ENCODE results near the gene RANBP9.

The RANBP9 gene

GRCh38 chr6:13676551-13677156 is 35.0 kb downstream of the RANBP9 start:
- no CpG with 5 or more reads among the region's 3 CpGs for WGBS, 2 donors (ENCODE audit: extremely low coverage in 2 of 2, insufficient read length in 2 of 2, insufficient replicate concordance in 1 of 2)
- Histone ChIP-seq H3K14ac (ENCODE audit: low read length) (no peak overlapping the region), H3K4me2 (ENCODE audit: insufficient read depth, low read length, poor library complexity, severe bottlenecking) (no peak overlapping the region), H3K36me3 (replicated peaks in 1 of 2; ENCODE audit: control insufficient read depth in 2 of 2, insufficient read depth in 2 of 2, low read length in 2 of 2) (peaks cover 2 to 27% of the 10 kb centered on the region in 2 donors), H2BK15ac (ENCODE audit: low read length) (no peak overlapping the region), H3K27me3 (ENCODE audit: control insufficient read depth in 3 of 3, insufficient read depth in 3 of 3, low read depth in 1 of 3, low read length in 3 of 3) (no peaks in the 10 kb centered on the region), H3K18ac (ENCODE audit: low read length) (no peak overlapping the region), H3K79me1 (ENCODE audit: low read depth, low read length) (peaks cover 1% of the 10 kb centered on the region), H3K9ac (ENCODE audit: low read depth, low read length, poor library complexity) (no peak overlapping the region), H4K8ac (ENCODE audit: low read depth, low read length) (no peak overlapping the region), H2AFZ (ENCODE audit: low read length) (no peak overlapping the region), H2BK12ac (ENCODE audit: low read length) (no peak overlapping the region), H4K91ac (ENCODE audit: low read depth, low read length, poor library complexity) (no peak overlapping the region), H2BK5ac (ENCODE audit: low read length) (no peak overlapping the region), H3K9me3 (replicated peaks in 1 of 2; ENCODE audit: control insufficient read depth in 2 of 2, insufficient read depth in 1 of 2, low read depth in 1 of 2, low read length in 2 of 2) (peaks cover 0 to 28% of the 10 kb centered on the region in 2 donors), H3K23ac (ENCODE audit: low read depth, low read length, poor library complexity) (no peak overlapping the region), H3K4me3 (ENCODE audit: low read length in 2 of 2) (no peak overlapping the region), H3K4me1 (ENCODE audit: control insufficient read depth in 2 of 2, insufficient read depth in 1 of 2, low read depth in 1 of 2, low read length in 2 of 2) (no peaks in the 10 kb centered on the region), H2AK5ac (ENCODE audit: low read depth, low read length) (no peak overlapping the region), H3K27ac (replicated peaks; ENCODE audit: low read length) (no peak overlapping the region), H2BK120ac (ENCODE audit: low read depth, low read length) (no peak overlapping the region), H3K4ac (ENCODE audit: low read length) (no peak overlapping the region)
- no peak for DNase-seq (ENCODE audit: low spot score)

GRCh38 chr6:13674533-13675190 is 37.0 kb downstream of the RANBP9 start:
- Histone ChIP-seq H3K18ac (ENCODE audit: low read length) (no peak overlapping the region), H3K23ac (ENCODE audit: low read depth, low read length, poor library complexity) (no peak overlapping the region), H2BK120ac (ENCODE audit: low read depth, low read length) (no peak overlapping the region), H4K91ac (ENCODE audit: low read depth, low read length, poor library complexity) (no peak overlapping the region), H3K9ac (ENCODE audit: low read depth, low read length, poor library complexity) (no peak overlapping the region), H2BK15ac (ENCODE audit: low read length) (no peak overlapping the region), H2BK5ac (ENCODE audit: low read length) (no peak overlapping the region), H3K4ac (ENCODE audit: low read length) (no peak overlapping the region), H3K4me1 (ENCODE audit: control insufficient read depth in 2 of 2, insufficient read depth in 1 of 2, low read depth in 1 of 2, low read length in 2 of 2) (no peaks in the 10 kb centered on the region), H3K27me3 (ENCODE audit: control insufficient read depth in 3 of 3, insufficient read depth in 3 of 3, low read depth in 1 of 3, low read length in 3 of 3) (no peaks in the 10 kb centered on the region), H3K36me3 (replicated peaks in 1 of 2; ENCODE audit: control insufficient read depth in 2 of 2, insufficient read depth in 2 of 2, low read length in 2 of 2) (peaks cover 0 to 11% of the 10 kb centered on the region in 2 donors), H3K4me3 (ENCODE audit: low read length in 2 of 2) (no peak overlapping the region), H2AK5ac (ENCODE audit: low read depth, low read length) (no peak overlapping the region), H4K8ac (ENCODE audit: low read depth, low read length) (no peak overlapping the region), H3K27ac (replicated peaks; ENCODE audit: low read length) (no peak overlapping the region), H3K79me1 (ENCODE audit: low read depth, low read length) (peaks cover 2% of the 10 kb centered on the region), H2AFZ (ENCODE audit: low read length) (no peak overlapping the region), H3K14ac (ENCODE audit: low read length) (no peak overlapping the region), H2BK12ac (ENCODE audit: low read length) (no peak overlapping the region), H3K9me3 (replicated peaks in 1 of 2; ENCODE audit: control insufficient read depth in 2 of 2, insufficient read depth in 1 of 2, low read depth in 1 of 2, low read length in 2 of 2) (peaks cover 0 to 26% of the 10 kb centered on the region in 2 donors), H3K4me2 (ENCODE audit: insufficient read depth, low read length, poor library complexity, severe bottlenecking) (no peak overlapping the region)
- DNase-seq (ENCODE audit: low spot score), result no peak
- WGBS, 2 donors (ENCODE audit: extremely low coverage in 2 of 2, insufficient read length in 2 of 2, insufficient replicate concordance in 1 of 2), result no CpG with 5 or more reads among the region's 2 CpGs

- WGBS, 2 donors (ENCODE audit: extremely low coverage in 2 of 2, insufficient read length in 2 of 2, insufficient replicate concordance in 1 of 2), result no CpG with 5 or more reads among the region's 3 CpGs
- no peak overlapping the region for H2BK12ac ChIP-seq (ENCODE audit: low read length)
- no peak for DNase-seq (ENCODE audit: low spot score)
- no peak overlapping the region for H2BK5ac ChIP-seq (ENCODE audit: low read length)
- H3K23ac ChIP-seq (ENCODE audit: low read depth, low read length, poor library complexity), result no peak overlapping the region
- no peaks in the 10 kb centered on the region for H3K4me1 ChIP-seq (ENCODE audit: control insufficient read depth in 2 of 2, insufficient read depth in 1 of 2, low read depth in 1 of 2, low read length in 2 of 2)
- peaks cover 0 to 6% of the 10 kb centered on the region in 2 donors for H3K36me3 ChIP-seq (replicated peaks in 1 of 2; ENCODE audit: control insufficient read depth in 2 of 2, insufficient read depth in 2 of 2, low read length in 2 of 2)
- H3K14ac ChIP-seq (ENCODE audit: low read length), result no peak overlapping the region
- peaks cover 4% of the 10 kb centered on the region for H3K79me1 ChIP-seq (ENCODE audit: low read depth, low read length)
- H3K9me3 ChIP-seq (replicated peaks in 1 of 2; ENCODE audit: control insufficient read depth in 2 of 2, insufficient read depth in 1 of 2, low read depth in 1 of 2, low read length in 2 of 2), result peaks cover 0 to 27% of the 10 kb centered on the region in 2 donors
- no peaks in the 10 kb centered on the region for H3K27me3 ChIP-seq (ENCODE audit: control insufficient read depth in 3 of 3, insufficient read depth in 3 of 3, low read depth in 1 of 3, low read length in 3 of 3)
- no peak overlapping the region for H3K4me3 ChIP-seq (ENCODE audit: low read length in 2 of 2)
- H4K91ac ChIP-seq (ENCODE audit: low read depth, low read length, poor library complexity), result no peak overlapping the region
- H2BK15ac ChIP-seq (ENCODE audit: low read length), result no peak overlapping the region
- H3K4me2 ChIP-seq (ENCODE audit: insufficient read depth, low read length, poor library complexity, severe bottlenecking), result no peak overlapping the region
- no peak overlapping the region for H3K27ac ChIP-seq (replicated peaks; ENCODE audit: low read length)
- no peak overlapping the region for H2AK5ac ChIP-seq (ENCODE audit: low read depth, low read length)
- no peak overlapping the region for H3K9ac ChIP-seq (ENCODE audit: low read depth, low read length, poor library complexity)
- no peak overlapping the region for H3K4ac ChIP-seq (ENCODE audit: low read length)
- no peak overlapping the region for H2AFZ ChIP-seq (ENCODE audit: low read length)
- no peak overlapping the region for H3K18ac ChIP-seq (ENCODE audit: low read length)
- no peak overlapping the region for H4K8ac ChIP-seq (ENCODE audit: low read depth, low read length)
- H2BK120ac ChIP-seq (ENCODE audit: low read depth, low read length), result no peak overlapping the region
These were observed 37.7 kb downstream of the RANBP9 start for GRCh38 chr6:13673825-13674444.

- no peak overlapping the region for H2BK15ac ChIP-seq (ENCODE audit: low read length)
- H2BK5ac ChIP-seq (ENCODE audit: low read length), result no peak overlapping the region
- no peak overlapping the region for H4K91ac ChIP-seq (ENCODE audit: low read depth, low read length, poor library complexity)
- no peak overlapping the region for H3K9ac ChIP-seq (ENCODE audit: low read depth, low read length, poor library complexity)
- no peak overlapping the region for H3K4ac ChIP-seq (ENCODE audit: low read length)
- H3K36me3 ChIP-seq (replicated peaks in 1 of 2; ENCODE audit: control insufficient read depth in 2 of 2, insufficient read depth in 2 of 2, low read length in 2 of 2), result peaks cover 0 to 3% of the 10 kb centered on the region in 2 donors
- no peak overlapping the region for H2AK5ac ChIP-seq (ENCODE audit: low read depth, low read length)
- no peak overlapping the region for H2AFZ ChIP-seq (ENCODE audit: low read length)
- H4K8ac ChIP-seq (ENCODE audit: low read depth, low read length), result no peak overlapping the region
- no peak overlapping the region for H3K27ac ChIP-seq (replicated peaks; ENCODE audit: low read length)
- no peak overlapping the region for H2BK120ac ChIP-seq (ENCODE audit: low read depth, low read length)
- peaks cover 0 to 32% of the 10 kb centered on the region in 2 donors for H3K9me3 ChIP-seq (replicated peaks in 1 of 2; ENCODE audit: control insufficient read depth in 2 of 2, insufficient read depth in 1 of 2, low read depth in 1 of 2, low read length in 2 of 2)
- no peaks in the 10 kb centered on the region for H3K4me1 ChIP-seq (ENCODE audit: control insufficient read depth in 2 of 2, insufficient read depth in 1 of 2, low read depth in 1 of 2, low read length in 2 of 2)
- no peak overlapping the region for H3K4me3 ChIP-seq (ENCODE audit: low read length in 2 of 2)
- no CpG with 5 or more reads among the region's 1 CpG for WGBS, 2 donors (ENCODE audit: extremely low coverage in 2 of 2, insufficient read length in 2 of 2, insufficient replicate concordance in 1 of 2)
- H3K18ac ChIP-seq (ENCODE audit: low read length), result no peak overlapping the region
- H3K23ac ChIP-seq (ENCODE audit: low read depth, low read length, poor library complexity), result no peak overlapping the region
- no peak overlapping the region for H3K4me2 ChIP-seq (ENCODE audit: insufficient read depth, low read length, poor library complexity, severe bottlenecking)
- peaks cover 4% of the 10 kb centered on the region for H3K79me1 ChIP-seq (ENCODE audit: low read depth, low read length)
- H3K27me3 ChIP-seq (ENCODE audit: control insufficient read depth in 3 of 3, insufficient read depth in 3 of 3, low read depth in 1 of 3, low read length in 3 of 3), result no peaks in the 10 kb centered on the region
- no peak overlapping the region for H2BK12ac ChIP-seq (ENCODE audit: low read length)
- no peak for DNase-seq (ENCODE audit: low spot score)
- no peak overlapping the region for H3K14ac ChIP-seq (ENCODE audit: low read length)
These were observed 38.3 kb downstream of the RANBP9 start for GRCh38 chr6:13673368-13673767.

Measured in neuronal stem cell (in vitro differentiated cells).